Omental fat pad (tissue), 4 donors: ENCODE data around the gene SPTBN1. TPM values are rescaled to one million over a fixed set of nuclear protein-coding genes. Genes with fewer than 3 reads are reported as not detected.

Source experiments
- ATAC-seq: fragments of 150-250 bp; one replicate; pipeline ENCODE4 v1.9.1; 2016; ENCODE audit warnings: mild to moderate bottlenecking, moderate library complexity; ENCODE audit not compliant: low FRiP score
- DNase-seq: peaks from one replicate; pipeline ENCODE4 v3.0.0-alpha.2; 2019; ENCODE audit warnings: low spot score
- CTCF ChIP-seq, 3 donors: fragments of 450-650 bp; IDR thresholded peaks; one replicate each; pipeline ENCODE4 v1.5.1; 2016 to 2017; ENCODE audit warnings: antibody characterized with exemption in 3 of 3, mild to moderate bottlenecking in 3 of 3, moderate library complexity in 2 of 3
- total RNA-seq, 4 donors: library from RNA; depleted of rRNA; stranded (reverse); fragments of >200 nt; gene quantifications; one replicate each; pipeline ENCODE4 v1.1.0, GENCODE V29; 2016

SPTBN1 gene
- total RNA-seq, 4 donors from 2014 or later, result 681 to 1,046 (median 964) TPM

GRCh38 chr2:54655046-54655809 lies 199.1 kb downstream of the SPTBN1 start:
- ATAC-seq (no peak), DNase-seq (no peak)
- TF ChIP-seq CTCF (IDR thresholded peaks at IDR 0.05), result no peak

DNA sequence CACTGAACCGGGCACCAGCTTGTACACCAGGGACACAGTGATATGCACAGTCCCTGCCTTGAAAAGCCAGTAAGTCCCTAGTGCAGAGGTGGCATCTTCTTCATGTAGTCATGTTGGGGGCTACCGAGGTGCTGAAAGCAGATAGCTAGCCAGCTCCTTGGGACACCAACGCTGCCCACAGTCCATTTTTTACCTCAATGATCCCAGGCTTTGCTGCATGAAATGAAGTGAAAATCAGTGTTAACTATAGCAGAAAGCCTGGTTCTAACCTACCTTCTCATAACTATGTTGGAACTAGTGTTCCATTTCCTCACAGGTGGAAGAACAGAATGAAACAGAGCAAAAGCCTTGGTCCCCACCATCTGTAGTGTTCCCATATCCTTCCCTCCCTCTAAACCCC lies 200.7 kb downstream of the SPTBN1 start:
- DNase-seq, result no peak

DNA sequence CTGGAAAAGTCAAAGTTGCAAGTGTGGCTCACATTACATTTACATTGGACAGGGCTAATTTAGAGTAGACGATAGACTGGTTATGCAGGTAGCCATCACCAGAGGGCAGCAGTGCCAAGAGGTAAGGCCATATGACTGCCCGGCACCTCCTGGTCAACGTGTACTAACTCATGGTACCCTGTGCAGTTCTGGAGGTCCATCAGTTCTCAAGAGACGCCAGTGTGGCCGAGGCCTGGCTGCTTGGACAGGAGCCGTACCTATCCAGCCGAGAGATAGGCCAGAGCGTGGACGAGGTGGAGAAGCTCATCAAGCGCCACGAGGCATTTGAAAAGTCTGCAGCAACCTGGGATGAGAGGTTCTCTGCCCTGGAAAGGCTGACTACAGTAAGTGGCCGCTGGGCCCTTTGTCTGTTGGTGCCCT lies 201.5 kb downstream of the SPTBN1 start:
- DNase-seq, result no peak
- no peak for TF ChIP-seq CTCF (IDR thresholded peaks at IDR 0.05)
- ATAC-seq, result peak; percentile 76

More for the DNA sequence above, 200.7 kb downstream of the SPTBN1 start:
- no peak for TF ChIP-seq CTCF (IDR thresholded peaks at IDR 0.05)
- ATAC-seq, result no peak

DNA sequence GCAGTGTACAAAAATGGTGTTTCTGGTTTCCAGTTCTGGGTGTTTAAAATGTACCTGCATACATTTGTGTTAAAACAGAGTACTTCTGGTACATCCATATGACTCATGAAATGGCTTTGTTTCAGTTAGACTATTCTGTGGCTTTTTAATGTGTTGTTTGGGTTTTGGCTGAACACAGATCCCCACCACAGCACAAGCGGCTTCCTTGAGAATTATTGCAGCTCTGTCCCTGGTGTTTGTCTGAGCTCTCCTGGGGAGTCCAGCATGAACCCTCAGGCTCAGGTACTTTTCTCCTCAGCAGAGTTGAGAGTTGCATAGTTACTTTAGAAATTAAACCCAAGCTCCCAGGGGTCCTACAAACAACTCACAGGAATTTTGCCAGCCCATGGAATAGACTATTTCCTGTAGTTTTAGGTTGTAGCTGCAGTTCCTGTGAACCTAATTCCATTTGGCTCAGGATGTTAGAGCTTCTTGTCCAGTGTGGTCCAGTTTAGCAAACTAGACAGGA lies 202.5 kb downstream of the SPTBN1 start:
- DNase-seq (no peak), ATAC-seq (no peak)
- no peak for TF ChIP-seq CTCF (IDR thresholded peaks at IDR 0.05)

- TF ChIP-seq CTCF (IDR thresholded peaks at IDR 0.05), result no peak
- DNase-seq, result no peak
- no peak for ATAC-seq
Measured at GRCh38 chr2:54659527-54659926, 203.4 kb downstream of the SPTBN1 start.

- ATAC-seq, result no peak
- no peak for TF ChIP-seq CTCF (IDR thresholded peaks at IDR 0.05)
- DNase-seq, result no peak
Measured at GRCh38 chr2:54660752-54661151, 204.6 kb downstream of the SPTBN1 start.
